Common myeloid progenitor, CD34-positive (primary cell): ENCODE measurements around the gene ZBTB17.

Source experiments
- CTCF ChIA-PET: fragments of 350-600 bp; sonication (Branson Sonifier 250); formaldehyde crosslinking; loops from one replicate; lab custom pipeline; 2021; ENCODE audit warnings: antibody characterized with exemption; lab: Charles Lee
- POLR2A ChIA-PET: fragments of 350-600 bp; sonication (Branson Sonifier 250); formaldehyde crosslinking; loops from one replicate; lab custom pipeline; 2021; ENCODE audit warnings: antibody characterized with exemption; lab: Charles Lee
- DNase-seq, 3 donors: peaks; one replicate each; pipeline versions ENCODE4 v3.0.0 to v3.0.0-alpha.2; 2013
- H3K27ac ChIP-seq, 2 experiments: 1 replicate in 1 of 2; 2 replicates in 1 of 2; pipeline ENCODE4 v1.7.0; 2013; ENCODE audit warnings: inconsistent platforms in 2 of 2, low read length in 2 of 2, mild to moderate bottlenecking in 2 of 2, low read depth in 1 of 2, moderate library complexity in 1 of 2; ENCODE audit not compliant: severe bottlenecking in 2 of 2, insufficient read depth in 1 of 2, poor library complexity in 1 of 2
- H3K27me3 ChIP-seq, 5 experiments: replicated peaks in 2 of 5; 1 replicate in 3 of 5; 2 replicates in 2 of 5; pipeline versions ENCODE4 v1.6.1 to v1.7.0; 2013; ENCODE audit warnings: low read length in 4 of 5, mild to moderate bottlenecking in 2 of 5, moderate library complexity in 2 of 5, inconsistent platforms in 1 of 5; ENCODE audit not compliant: insufficient read depth in 5 of 5, control insufficient read depth in 4 of 5
- H3K36me3 ChIP-seq, 4 experiments: 1 replicate in 2 of 4; 2 replicates in 2 of 4; pipeline versions ENCODE4 v1.6.1 to v1.7.0; 2013; ENCODE audit warnings: low read length in 3 of 4, control low read depth in 1 of 4, mild to moderate bottlenecking in 1 of 4; ENCODE audit not compliant: control insufficient read depth in 4 of 4, insufficient read depth in 4 of 4
- H3K4me1 ChIP-seq, 4 experiments: 1 replicate in 3 of 4; 2 replicates in 1 of 4; pipeline versions ENCODE4 v1.6.1 to v1.7.1; 2013; ENCODE audit warnings: low read length in 3 of 4, mild to moderate bottlenecking in 3 of 4, control low read depth in 1 of 4, inconsistent platforms in 1 of 4, moderate library complexity in 1 of 4; ENCODE audit not compliant: control insufficient read depth in 4 of 4, insufficient read depth in 4 of 4; ENCODE audit errors: control extremely low read depth in 1 of 4
- H3K4me3 ChIP-seq, 7 experiments: 1 replicate in 4 of 7; 2 replicates in 3 of 7; pipeline versions ENCODE4 v1.5.1 to v1.7.0; 2013; ENCODE audit warnings: mild to moderate bottlenecking in 7 of 7, low read length in 6 of 7, moderate library complexity in 6 of 7, inconsistent platforms in 2 of 7, low read depth in 2 of 7, control low read depth in 1 of 7; ENCODE audit not compliant: insufficient read depth in 4 of 7, control insufficient read depth in 1 of 7; ENCODE audit errors: extremely low read depth in 1 of 7
- H3K9me3 ChIP-seq, 5 experiments: 1 replicate in 4 of 5; 2 replicates in 1 of 5; pipeline versions ENCODE4 v1.6.1 to v1.7.1; 2013; ENCODE audit warnings: low read length in 4 of 5, mild to moderate bottlenecking in 2 of 5, inconsistent platforms in 1 of 5, low read depth in 1 of 5, moderate library complexity in 1 of 5; ENCODE audit not compliant: control insufficient read depth in 4 of 5, insufficient read depth in 2 of 5; ENCODE audit errors: control extremely low read depth in 1 of 5
- WGBS: methylation state at CpG from one replicate; pipeline ENCODE4 v1.1.5; 2013; ENCODE audit not compliant: insufficient coverage; 5-methylcytosine and 5-hydroxymethylcytosine counted together

Gene ZBTB17

GRCh38 chr1:16019644-16020277 is 43.9 kb upstream of the ZBTB17 start:
- CTCF ChIA-PET: interaction anchor here (1.1 to 3.2 kb wide), 3 partner anchors 12 to 37 kb away, joined by 4 to 12 read pairs (median 6); no protein-coding TSS in a partner anchor
- POLR2A ChIA-PET: no interaction called here
- H3K27me3 ChIP-seq: peaks cover 0 to 5% (median 0%) of the 10 kb centered on the region in 5 experiments
- H3K4me1 ChIP-seq: peaks cover 0 to 5% (median 2%) of the 10 kb centered on the region in 4 experiments
- 67% methylated on average over 3 of the region's 9 CpGs for WGBS
- no peaks in the 10 kb centered on the region for H3K36me3 ChIP-seq
- no peak overlapping the region for H3K27ac ChIP-seq
- no peak overlapping the region for H3K4me3 ChIP-seq
- no peaks in the 10 kb centered on the region for H3K9me3 ChIP-seq
- peak in 2 of 3 donors; percentile 36 to 46 for DNase-seq

- Histone ChIP-seq H3K4me1 (peaks cover 0 to 8% (median 2%) of the 10 kb centered on the region in 4 experiments), H3K27ac (no peak overlapping the region)
- WGBS: 89% methylated on average over 23 of the region's 23 CpGs
Observed at GRCh38 chr1:16018749-16019643, 43.1 kb upstream of the ZBTB17 start.

GRCh38 chr1:16018308-16018707 is 42.4 kb upstream of the ZBTB17 start:
- WGBS: 86% methylated on average over 3 of the region's 4 CpGs
- POLR2A ChIA-PET: no interaction called here
- peaks cover 0 to 5% (median 2%) of the 10 kb centered on the region in 5 experiments for H3K27me3 ChIP-seq
- no peaks in the 10 kb centered on the region for H3K9me3 ChIP-seq
- H3K27ac ChIP-seq: no peak overlapping the region
- H3K36me3 ChIP-seq: no peaks in the 10 kb centered on the region
- peaks cover 0 to 15% (median 7%) of the 10 kb centered on the region in 4 experiments for H3K4me1 ChIP-seq
- no peak overlapping the region for H3K4me3 ChIP-seq
- no peak for DNase-seq
- CTCF ChIA-PET: interaction anchor here (0.6 to 3.2 kb wide), 6 partner anchors 9 to 38 kb away, joined by 3 to 12 read pairs (median 4); no protein-coding TSS in a partner anchor

More at GRCh38 chr1:16018749-16019643, 43.1 kb upstream of the ZBTB17 start:
- Histone ChIP-seq H3K27me3 (peaks cover 0 to 5% (median 0%) of the 10 kb centered on the region in 5 experiments), H3K4me3 (no peak overlapping the region), H3K9me3 (no peaks in the 10 kb centered on the region), H3K36me3 (no peaks in the 10 kb centered on the region)
- DNase-seq: no peak
- POLR2A ChIA-PET: no interaction called here
- CTCF ChIA-PET: interaction anchor here (1.1 to 3.2 kb wide), 5 partner anchors 10 to 38 kb away, joined by 3 to 12 read pairs (median 5); no protein-coding TSS in a partner anchor

- Histone ChIP-seq H3K4me3 (no peak within 1 kb of the TSS), H3K27ac (no peak within 1 kb of the TSS), H3K27me3 (peaks cover 0 to 5% (median 2%) of the 10 kb centered on the region in 5 experiments), H3K9me3 (no peaks in the 10 kb centered on the region), H3K36me3 (no peaks in the 10 kb centered on the region), H3K4me1 (peaks cover 0 to 18% (median 11%) of the 10 kb centered on the region in 4 experiments)
- WGBS: 91% methylated on average over 34 of the region's 37 CpGs
- ChIA-PET CTCF (interaction anchor here (0.6 to 3.2 kb wide), 4 partner anchors 10 to 24 kb away, joined by 3 to 12 read pairs (median 4); no protein-coding TSS in a partner anchor), POLR2A (interaction anchor here (0.7 kb wide), 1 partner anchor 200 kb away, joined by 3 read pairs; no protein-coding TSS in a partner anchor)
- DNase-seq: peak in 2 of 3 donors; percentile 13 to 17
Observed at GRCh38 chr1:16017461-16018303, 41.8 kb upstream of the ZBTB17 start, which contains the start of gene HSPB7. Gene HSPB7, minus strand, starts transcription at chr1:16018043. Its CDS starts 80 bp downstream, at chr1:16017963.

GRCh38 chr1:16017076-16017460 is 41.2 kb upstream of the ZBTB17 start:
- CTCF ChIA-PET: no interaction called here
- no peaks in the 10 kb centered on the region for H3K36me3 ChIP-seq
- no peak overlapping the region for H3K27ac ChIP-seq
- DNase-seq: no peak
- peaks cover 0 to 24% (median 17%) of the 10 kb centered on the region in 4 experiments for H3K4me1 ChIP-seq
- no peaks in the 10 kb centered on the region for H3K9me3 ChIP-seq
- H3K27me3 ChIP-seq: peaks cover 0 to 3% (median 1%) of the 10 kb centered on the region in 5 experiments
- WGBS: 100% methylated on average over 5 of the region's 10 CpGs
- H3K4me3 ChIP-seq: no peak overlapping the region
- POLR2A ChIA-PET: interaction anchor here (0.7 kb wide), 1 partner anchor 199 kb away, joined by 3 read pairs; no protein-coding TSS in a partner anchor
